NCI-H146 treated with DMSO at 0.1 percent for 48 hours (cell line): Measurements from ENCODE around the gene PPARGC1A.

Source experiments
- DNase-seq: peaks from one replicate; lab custom pipeline; 2025; ENCODE audit not compliant: unreplicated experiment; lab: John Stamatoyannopoulos, UW

The PPARGC1A gene

GRCh38 chr4:23774909-23775308, 114.9 kb downstream of the PPARGC1A start:
- DNase-seq = no peak

- DNase-seq = no peak
These were observed 115.8 kb downstream of the PPARGC1A start for GRCh38 chr4:23773884-23774636.

GRCh38 chr4:23770011-23770410, 119.8 kb downstream of the PPARGC1A start:
- no peak for DNase-seq

DNA sequence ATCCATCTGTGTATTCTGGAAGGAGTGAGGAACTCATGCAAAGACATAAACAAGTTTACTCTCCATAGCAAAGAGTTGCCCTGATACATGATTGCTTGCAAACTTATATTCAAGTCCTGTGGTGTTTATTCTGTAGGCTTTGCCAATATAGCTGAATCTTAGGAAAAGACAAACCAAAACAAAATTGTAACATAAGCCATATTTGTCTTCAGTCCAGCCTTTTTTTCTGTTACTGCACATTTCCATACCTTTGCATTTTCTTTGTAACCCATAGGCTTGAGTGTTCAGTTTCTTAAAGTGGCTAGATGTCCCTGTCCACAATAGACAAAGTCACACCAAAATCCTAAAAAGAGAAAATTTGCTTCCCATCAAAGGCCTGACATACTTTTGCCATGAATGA, 120.4 kb downstream of the PPARGC1A start:
- DNase-seq = no peak

GRCh38 chr4:23768541-23768940, 121.3 kb downstream of the PPARGC1A start:
- DNase-seq = no peak

- no peak for DNase-seq
These were observed 123.5 kb downstream of the PPARGC1A start for GRCh38 chr4:23766344-23766743.

GRCh38 chr4:23763559-23763958, 126.3 kb downstream of the PPARGC1A start:
- no peak for DNase-seq

DNA sequence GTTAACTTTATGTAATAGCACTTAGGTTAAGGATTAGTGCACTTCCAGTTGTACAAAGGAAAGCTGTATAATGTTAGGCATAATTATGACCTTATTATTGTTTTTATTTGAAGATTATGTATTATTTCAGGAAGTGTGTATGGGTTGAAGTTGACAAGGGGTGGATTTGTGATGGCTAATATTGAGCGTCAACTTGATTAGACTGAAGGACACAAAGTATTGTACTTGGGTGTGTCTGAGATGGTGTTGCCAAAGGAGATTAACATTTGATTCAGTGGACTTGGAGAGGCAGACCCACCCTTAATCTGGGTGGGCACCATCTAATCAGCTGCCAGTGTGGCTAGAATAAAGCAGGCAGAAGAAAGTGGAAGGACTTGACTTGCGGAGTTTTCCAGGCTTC, 127.3 kb downstream of the PPARGC1A start:
- no peak for DNase-seq

- DNase-seq = no peak
These were observed 130.8 kb downstream of the PPARGC1A start for GRCh38 chr4:23759066-23759465.

DNA sequence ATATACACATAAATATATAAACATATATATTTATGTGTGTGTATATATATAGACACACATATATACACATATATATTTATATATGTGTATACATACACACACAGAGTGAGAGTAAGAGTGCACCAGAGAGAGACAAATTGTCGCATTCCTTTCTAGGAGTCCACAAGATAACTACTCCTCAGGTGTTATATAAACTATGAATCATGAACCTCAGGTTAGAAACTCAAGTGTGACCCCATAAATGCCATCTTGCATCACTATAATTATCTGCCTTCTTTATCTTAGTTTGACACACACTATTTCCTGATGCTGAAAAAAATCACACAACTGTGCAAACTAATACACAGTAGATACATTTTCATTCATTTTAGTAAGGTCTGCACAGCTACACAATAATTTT, 135.2 kb downstream of the PPARGC1A start:
- no peak for DNase-seq

DNA sequence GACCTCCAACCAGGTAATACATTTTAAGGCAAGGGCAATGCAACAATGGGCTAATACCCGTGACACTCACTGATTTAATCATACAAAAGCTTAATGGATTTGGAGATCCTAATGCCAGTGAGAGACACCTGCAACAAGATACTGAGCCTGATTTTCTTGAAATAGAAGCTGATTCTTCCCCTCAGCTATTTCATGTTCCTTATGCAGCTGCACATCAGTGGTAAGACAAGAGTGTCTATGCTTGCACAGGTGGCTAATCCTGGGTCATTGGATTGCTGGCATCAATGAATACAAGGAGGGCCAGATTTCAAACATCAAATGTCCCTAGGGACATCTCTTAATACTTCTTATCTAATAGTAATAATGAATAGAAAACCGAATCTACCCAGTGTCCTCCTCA, 139.7 kb downstream of the PPARGC1A start:
- no peak for DNase-seq

- no peak for DNase-seq
These were observed 142.5 kb downstream of the PPARGC1A start for GRCh38 chr4:23747281-23747735.

GRCh38 chr4:23746672-23747071, 143.2 kb downstream of the PPARGC1A start:
- DNase-seq = no peak

DNA sequence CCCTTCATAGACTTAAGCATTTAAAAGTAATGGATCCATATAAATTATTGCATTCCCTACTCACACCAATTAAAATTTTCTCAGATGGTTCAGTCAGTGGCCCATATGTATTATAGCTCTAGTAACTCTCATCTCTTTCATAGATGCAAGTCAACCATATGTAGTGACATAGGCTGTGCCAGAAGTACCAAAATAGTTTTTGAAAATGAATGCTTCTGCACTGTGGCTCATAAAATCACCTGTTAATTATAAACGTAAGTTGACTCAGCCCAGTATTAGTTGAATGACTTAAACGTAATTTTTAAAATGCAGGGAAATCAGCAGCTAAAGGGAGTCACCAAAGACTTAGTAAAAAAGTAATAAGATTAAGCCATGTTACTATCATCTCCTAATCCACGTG, 143.8 kb downstream of the PPARGC1A start:
- no peak for DNase-seq

DNA sequence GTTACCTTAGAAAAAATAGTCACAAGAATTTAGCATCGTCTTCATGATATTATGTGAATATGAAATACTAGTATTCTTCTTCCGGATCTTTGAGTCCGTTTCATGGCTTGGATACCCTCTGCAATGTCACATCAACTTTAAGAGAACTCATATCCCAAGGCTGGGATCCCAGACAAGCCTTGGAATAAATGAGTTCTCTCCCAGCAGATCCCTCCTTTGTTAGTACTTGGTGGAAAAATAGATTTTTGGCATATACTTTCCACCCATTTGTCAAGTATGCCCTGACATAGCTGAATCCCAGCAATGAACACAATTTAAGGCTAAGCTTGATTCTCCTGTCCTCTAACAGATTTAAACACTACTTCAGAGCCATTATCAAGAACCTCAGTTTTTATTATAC, 144.5 kb downstream of the PPARGC1A start:
- no peak for DNase-seq
